NCI-H226 (cell line): Measurements from ENCODE around the gene RIMBP2.

Experiments used
- DNase-seq: peaks from one replicate; pipeline ENCODE4 v3.0.0-alpha.2; 2015

The RIMBP2 gene

GRCh38 chr12:130498589-130499385, 217.3 kb downstream of the RIMBP2 start:
- DNase-seq = no peak

GRCh38 chr12:130497991-130498390, 218.1 kb downstream of the RIMBP2 start:
- no peak for DNase-seq

DNA sequence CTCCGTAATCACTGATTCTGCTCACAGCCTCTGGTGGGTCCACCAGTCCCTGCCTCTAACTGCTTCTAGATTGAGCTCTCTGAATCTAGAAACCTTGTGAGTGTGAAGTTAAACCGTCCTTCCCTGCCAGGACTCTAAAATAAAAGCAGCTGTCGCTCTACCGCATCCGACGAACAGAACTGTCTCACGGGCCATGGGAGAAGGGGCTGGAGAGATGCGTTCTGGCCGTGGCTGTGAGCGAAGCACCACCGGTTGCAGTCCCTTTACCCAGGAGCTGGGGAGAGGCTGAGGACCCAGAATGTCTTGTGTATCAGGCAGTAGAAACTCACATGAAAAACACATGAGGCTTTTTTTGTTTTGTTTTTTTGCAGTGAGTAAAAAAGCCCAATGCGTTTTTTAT, 218.8 kb downstream of the RIMBP2 start:
- no peak for DNase-seq

- no peak for DNase-seq
Observed at GRCh38 chr12:130496516-130497120, 219.5 kb downstream of the RIMBP2 start.

DNA sequence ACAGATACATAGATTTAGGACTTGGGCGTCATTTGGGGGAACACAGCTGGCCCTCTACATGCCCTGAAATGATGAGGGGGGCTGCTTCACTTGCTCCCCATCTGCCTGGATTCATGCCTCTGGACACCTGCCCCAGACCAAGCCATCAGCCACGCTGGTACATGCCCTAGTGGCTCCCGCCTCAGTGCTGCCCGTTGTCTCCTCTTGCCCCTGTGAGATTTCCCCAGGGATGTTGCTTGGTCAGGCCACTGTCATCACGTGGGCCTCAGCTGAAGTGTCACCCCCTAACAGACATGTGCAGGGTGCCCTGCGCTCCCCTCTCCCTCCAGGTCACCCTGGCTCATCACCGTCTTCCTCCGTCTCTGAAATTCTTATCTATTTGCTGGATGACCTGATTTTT, 220.9 kb downstream of the RIMBP2 start:
- no peak for DNase-seq

DNA sequence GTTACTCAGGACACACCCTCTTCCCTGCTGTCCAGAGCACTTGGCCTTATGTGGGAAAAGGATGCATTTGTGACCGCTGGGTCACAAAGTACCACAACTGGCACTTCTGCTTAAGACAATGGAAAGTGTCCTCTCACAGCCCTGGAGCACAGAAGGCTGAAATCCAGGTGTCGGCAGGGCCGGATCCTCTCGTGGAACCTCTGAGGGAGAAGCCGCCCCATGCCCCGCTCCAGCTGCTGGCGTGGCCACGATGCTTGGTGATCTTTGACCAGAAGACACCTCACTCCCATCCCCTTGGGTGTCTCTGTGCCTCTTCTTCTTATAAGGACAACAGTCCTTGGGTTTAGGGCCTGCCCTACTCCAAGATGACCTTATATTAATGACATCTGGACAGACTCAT, 221.4 kb downstream of the RIMBP2 start:
- DNase-seq = no peak

DNA sequence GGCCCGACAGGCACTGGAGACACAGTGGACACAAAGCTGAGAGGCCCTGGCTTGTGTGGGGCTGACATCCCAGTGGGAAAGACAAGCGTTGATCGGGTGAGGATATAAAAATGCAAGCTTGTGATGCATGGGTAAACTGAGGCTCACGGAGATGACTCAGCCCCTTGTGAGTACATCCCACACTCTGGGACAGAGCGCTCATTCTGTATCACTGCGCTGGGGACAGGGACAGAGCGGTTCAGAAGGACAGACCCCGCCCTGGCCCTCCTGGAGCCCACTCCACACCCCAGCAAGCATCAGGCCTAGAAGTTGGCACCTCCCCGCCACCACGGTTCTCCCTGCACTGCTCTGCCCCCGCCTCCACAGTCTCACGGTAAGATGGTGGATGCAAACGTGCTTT, 222.1 kb downstream of the RIMBP2 start:
- no peak for DNase-seq

DNA sequence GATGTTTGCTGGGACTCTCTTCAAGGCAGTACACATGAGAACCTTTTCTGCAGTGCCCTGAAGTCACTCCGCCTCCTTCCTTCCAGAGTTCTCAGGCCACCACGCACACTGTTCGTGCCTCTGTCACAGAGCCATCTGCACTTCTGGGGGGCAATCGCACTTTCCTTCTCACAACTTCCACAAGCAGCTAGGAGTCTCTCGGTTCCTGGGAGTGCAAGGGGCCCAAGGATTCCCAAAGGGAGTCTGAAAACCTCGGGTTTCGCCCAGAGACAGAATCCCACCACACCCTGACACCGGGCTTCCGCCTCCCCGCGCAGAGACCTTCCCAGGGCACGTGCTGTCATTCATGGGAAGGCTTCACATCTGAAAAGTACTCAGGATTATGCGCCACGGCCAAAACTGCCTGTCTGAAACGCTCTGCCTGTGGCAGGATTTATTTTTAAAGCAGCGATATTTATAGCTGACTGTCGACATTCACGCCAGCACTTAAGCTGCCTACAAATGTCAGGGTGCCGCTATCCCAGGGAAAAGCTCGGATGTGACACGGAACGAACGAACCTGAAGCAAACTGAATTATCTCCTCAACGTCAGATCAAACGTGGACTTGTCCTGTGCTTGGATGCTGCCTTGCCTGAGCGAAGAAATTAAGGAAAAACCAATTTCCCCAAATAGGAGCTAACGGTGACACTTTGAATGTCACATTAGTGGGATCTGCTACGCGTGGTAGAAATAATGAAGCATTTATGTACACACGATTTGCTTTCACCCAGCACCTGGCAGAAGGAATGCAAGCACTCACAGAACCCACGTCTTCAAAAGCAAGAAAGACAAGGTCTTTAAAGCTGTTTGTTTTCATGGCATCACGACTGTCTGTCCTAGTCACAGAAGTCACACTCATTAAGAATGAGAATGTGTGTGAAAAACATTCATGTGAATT, 224.4 kb downstream of the RIMBP2 start:
- DNase-seq = no peak

- DNase-seq = no peak
Observed at GRCh38 chr12:130490674-130491073, 225.4 kb downstream of the RIMBP2 start.

GRCh38 chr12:130489293-130489692, 226.8 kb downstream of the RIMBP2 start:
- DNase-seq = no peak

DNA sequence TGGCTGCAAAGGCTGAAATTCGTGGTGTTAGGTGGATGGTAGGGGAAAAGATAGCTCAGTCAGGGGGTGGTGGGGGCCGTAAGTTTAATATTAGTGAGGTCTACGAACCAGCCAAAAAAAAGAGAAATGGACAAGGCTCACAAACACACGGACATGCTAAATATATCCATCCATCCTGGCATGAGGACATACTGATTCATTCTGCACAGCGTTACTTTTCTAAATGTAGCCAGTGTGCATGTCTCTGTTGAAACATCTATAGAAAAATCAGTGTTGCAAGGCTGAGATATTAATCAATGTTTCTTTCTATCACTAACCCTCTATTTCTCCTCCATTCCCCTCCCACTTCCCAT, 227.8 kb downstream of the RIMBP2 start:
- DNase-seq = no peak

- no peak for DNase-seq
Observed at GRCh38 chr12:130487636-130488357, 228.3 kb downstream of the RIMBP2 start.

DNA sequence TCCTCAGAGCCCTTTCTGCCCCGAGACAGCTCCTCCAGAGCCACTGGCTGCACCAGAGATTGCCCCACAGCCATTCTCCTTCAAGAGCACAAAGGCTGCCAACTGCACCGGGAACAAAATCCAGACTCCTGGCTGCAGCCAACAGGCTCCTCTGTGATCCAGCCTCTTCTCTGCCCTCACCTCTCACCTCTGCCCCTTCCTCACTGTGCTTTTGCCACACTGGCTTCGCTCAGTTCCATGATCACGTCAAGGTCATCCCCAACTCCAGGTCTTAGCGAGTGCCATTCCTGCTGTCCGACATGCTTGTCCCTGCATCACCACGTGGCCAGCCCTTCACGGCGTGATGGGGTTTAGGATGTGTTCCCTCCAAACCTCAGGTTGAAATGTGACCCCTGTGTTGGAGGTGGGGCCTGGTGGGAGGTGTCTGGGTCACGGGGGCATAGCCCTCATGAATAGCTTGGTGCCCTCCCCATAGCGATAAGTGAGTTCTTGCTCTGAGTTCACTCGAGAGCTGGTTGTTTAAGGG, 229.1 kb downstream of the RIMBP2 start:
- DNase-seq = no peak

DNA sequence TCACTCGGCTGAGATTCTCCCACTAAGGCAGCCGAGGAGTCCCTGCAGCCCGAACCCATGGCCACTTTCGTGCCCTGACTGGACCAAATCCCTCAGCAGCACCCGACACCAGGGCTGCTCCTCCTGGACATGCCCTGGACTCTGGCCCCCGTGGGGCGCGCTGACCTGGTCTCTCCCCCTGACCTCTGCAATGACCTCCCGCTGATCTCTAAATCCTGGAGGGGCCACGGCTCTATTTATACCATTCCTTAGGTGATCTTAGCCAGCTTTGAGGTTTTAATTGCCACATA, 230.0 kb downstream of the RIMBP2 start:
- no peak for DNase-seq

GRCh38 chr12:130485291-130486145, 230.6 kb downstream of the RIMBP2 start:
- no peak for DNase-seq

DNA sequence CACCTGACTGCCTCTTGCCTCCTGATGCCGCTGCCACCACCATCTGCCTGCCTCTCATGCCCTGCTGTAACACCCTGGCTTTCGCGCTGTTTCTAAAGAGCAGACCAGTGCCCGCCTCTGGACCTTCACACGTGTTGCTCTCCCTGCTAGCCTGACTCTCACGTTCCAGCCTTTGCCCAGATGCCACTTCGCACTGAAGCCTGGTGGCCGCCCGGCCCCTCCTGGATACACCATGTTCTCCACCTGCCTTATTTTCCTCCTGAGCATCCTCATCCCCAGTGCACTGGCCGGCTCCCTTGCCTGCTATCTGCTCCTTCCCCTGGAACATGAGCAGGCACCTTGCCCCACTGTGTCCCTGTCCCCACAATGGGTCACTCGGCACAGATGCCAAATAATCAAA, 231.9 kb downstream of the RIMBP2 start:
- DNase-seq = no peak

GRCh38 chr12:130483616-130484180, 232.4 kb downstream of the RIMBP2 start:
- no peak for DNase-seq

GRCh38 chr12:130482448-130482847, 233.7 kb downstream of the RIMBP2 start:
- no peak for DNase-seq

- DNase-seq = no peak
Observed at GRCh38 chr12:130481392-130481879, 234.7 kb downstream of the RIMBP2 start.

GRCh38 chr12:130480887-130481286, 235.2 kb downstream of the RIMBP2 start:
- DNase-seq = no peak

DNA sequence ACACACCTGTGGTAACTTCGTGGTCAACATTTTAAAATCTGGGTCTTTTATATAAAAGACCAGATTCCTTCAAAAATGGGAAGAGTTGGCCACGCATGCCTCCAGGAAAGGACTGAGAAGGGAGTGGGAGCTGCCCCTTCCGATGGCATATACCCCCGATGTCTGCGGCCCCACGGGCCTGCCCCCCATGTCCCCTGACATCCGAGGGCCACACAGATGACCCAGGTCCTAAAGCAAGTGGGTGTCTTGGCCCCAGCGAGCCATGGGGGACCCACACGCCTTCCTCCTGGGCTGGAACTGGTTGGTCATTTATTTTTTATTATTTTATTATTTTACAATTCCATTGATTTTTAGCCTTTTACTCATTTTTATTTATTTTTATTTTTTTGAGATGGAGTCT, 235.9 kb downstream of the RIMBP2 start:
- DNase-seq = no peak
